ENCODE data around the gene PCDHGA2. TPM values are rescaled to one million over a fixed set of nuclear protein-coding genes. Genes with fewer than 3 reads are reported as not detected.
A peak's percentile ranks its signal among the peaks of the same experiment; 100 is the strongest.

PCDHGA2 gene
- polyA plus RNA-seq, 2 of the 4 experiments (the other 2 are of a cell fraction), result 0.58 to 1.7 TPM

DNA sequence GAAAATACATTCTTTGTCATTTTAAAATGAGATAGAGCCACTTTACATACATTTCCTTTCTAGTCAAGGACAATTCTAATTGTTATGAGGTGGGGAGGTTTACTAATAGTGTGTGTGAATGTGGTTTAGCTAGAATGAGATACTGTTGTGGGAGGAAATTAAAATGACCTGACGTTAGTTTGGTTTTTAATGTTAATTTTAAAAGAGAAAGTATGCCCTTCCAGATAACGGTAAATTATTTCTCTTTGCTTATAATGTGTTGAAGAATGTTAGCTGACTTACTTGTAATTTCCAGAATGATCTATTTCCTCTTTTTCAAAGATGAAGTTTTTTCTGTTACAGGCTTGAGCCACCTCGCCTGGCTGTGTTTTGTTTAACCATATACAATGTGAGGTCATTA is 16.3 kb upstream of the PCDHGA2 start:
- no peak overlapping the region for H3K27ac ChIP-seq
- ChIA-PET POLR2A (no interaction called here), CTCF (interaction anchor here (5.1 kb wide), 1 partner anchor 7 kb away, joined by 45 read pairs; the partner anchor contains the start of gene PCDHGA1)
- ATAC-seq (no peak), FAIRE-seq (no peak), DNase-seq (ENCODE audit: low read depth in 1 of 2, low spot score in 1 of 2) (no peak)
- TF ChIP-seq, protein P1, sequence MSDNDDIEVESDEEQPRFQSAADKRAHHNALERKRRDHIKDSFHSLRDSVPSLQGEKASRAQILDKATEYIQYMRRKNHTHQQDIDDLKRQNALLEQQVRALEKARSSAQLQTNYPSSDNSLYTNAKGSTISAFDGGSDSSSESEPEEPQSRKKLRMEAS (IDR thresholded peaks at IDR 0.05), result no peak
- no peak for TF ChIP-seq RFX5 (IDR thresholded peaks at IDR 0.05)
- no peak for TF ChIP-seq CEBPB (IDR thresholded peaks at IDR 0.05)
- no peak for TF ChIP-seq FOSB (CRISPR knock-in tag; IDR thresholded peaks at IDR 0.05)
- TF ChIP-seq RNF2 (IDR thresholded peaks at IDR 0.05; ENCODE audit: borderline replicate concordance, low read depth), result no peak
- no peak for TF ChIP-seq ZC3H11A (IDR thresholded peaks at IDR 0.05)
- TF ChIP-seq KDM1A (IDR thresholded peaks at IDR 0.05; ENCODE audit: low read depth), result no peak
- no peak for TF ChIP-seq ESRRA (IDR thresholded peaks at IDR 0.05; ENCODE audit: borderline replicate concordance, low read length)
- TF ChIP-seq, protein P2, sequence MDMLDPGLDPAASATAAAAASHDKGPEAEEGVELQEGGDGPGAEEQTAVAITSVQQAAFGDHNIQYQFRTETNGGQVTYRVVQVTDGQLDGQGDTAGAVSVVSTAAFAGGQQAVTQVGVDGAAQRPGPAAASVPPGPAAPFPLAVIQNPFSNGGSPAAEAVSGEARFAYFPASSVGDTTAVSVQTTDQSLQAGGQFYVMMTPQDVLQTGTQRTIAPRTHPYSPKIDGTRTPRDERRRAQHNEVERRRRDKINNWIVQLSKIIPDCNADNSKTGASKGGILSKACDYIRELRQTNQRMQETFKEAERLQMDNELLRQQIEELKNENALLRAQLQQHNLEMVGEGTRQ (IDR thresholded peaks at IDR 0.05), result no peak
- TF ChIP-seq RCOR1 (IDR thresholded peaks at IDR 0.05; ENCODE audit: low read depth, low read length), result no peak
- TF ChIP-seq, protein P3, sequence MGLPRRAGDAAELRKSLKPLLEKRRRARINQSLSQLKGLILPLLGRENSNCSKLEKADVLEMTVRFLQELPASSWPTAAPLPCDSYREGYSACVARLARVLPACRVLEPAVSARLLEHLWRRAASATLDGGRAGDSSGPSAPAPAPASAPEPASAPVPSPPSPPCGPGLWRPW (IDR thresholded peaks at IDR 0.05), result no peak
- TF ChIP-seq, protein P4, sequence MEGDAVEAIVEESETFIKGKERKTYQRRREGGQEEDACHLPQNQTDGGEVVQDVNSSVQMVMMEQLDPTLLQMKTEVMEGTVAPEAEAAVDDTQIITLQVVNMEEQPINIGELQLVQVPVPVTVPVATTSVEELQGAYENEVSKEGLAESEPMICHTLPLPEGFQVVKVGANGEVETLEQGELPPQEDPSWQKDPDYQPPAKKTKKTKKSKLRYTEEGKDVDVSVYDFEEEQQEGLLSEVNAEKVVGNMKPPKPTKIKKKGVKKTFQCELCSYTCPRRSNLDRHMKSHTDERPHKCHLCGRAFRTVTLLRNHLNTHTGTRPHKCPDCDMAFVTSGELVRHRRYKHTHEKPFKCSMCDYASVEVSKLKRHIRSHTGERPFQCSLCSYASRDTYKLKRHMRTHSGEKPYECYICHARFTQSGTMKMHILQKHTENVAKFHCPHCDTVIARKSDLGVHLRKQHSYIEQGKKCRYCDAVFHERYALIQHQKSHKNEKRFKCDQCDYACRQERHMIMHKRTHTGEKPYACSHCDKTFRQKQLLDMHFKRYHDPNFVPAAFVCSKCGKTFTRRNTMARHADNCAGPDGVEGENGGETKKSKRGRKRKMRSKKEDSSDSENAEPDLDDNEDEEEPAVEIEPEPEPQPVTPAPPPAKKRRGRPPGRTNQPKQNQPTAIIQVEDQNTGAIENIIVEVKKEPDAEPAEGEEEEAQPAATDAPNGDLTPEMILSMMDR (IDR thresholded peaks at IDR 0.05), result no peak
- TF ChIP-seq KDM5A (IDR thresholded peaks at IDR 0.05), result no peak
- TF ChIP-seq RARB (CRISPR knock-in tag; IDR thresholded peaks at IDR 0.05), result no peak
- no peak for TF ChIP-seq SMC3 (IDR thresholded peaks at IDR 0.05)
- TF ChIP-seq HOXB13 (CRISPR knock-in tag; IDR thresholded peaks at IDR 0.05; ENCODE audit: low read depth), result no peak
- TF ChIP-seq CHD4 (IDR thresholded peaks at IDR 0.05; ENCODE audit: borderline replicate concordance), result no peak
- no peak for TF ChIP-seq HOXA7 (CRISPR knock-in tag; IDR thresholded peaks at IDR 0.05)
- H3K4me1 ChIP-seq, result no peaks in the 10 kb centered on the region
- H3K4me2 ChIP-seq, result no peak overlapping the region
- WGBS (ENCODE audit: missing lambda C conversion rate), result 71% methylated on average over 3 of the region's 3 CpGs
- H3K9me3 ChIP-seq, result peaks cover 61% of the 10 kb centered on the region
- no peak overlapping the region for H3K4me3 ChIP-seq

DNA sequence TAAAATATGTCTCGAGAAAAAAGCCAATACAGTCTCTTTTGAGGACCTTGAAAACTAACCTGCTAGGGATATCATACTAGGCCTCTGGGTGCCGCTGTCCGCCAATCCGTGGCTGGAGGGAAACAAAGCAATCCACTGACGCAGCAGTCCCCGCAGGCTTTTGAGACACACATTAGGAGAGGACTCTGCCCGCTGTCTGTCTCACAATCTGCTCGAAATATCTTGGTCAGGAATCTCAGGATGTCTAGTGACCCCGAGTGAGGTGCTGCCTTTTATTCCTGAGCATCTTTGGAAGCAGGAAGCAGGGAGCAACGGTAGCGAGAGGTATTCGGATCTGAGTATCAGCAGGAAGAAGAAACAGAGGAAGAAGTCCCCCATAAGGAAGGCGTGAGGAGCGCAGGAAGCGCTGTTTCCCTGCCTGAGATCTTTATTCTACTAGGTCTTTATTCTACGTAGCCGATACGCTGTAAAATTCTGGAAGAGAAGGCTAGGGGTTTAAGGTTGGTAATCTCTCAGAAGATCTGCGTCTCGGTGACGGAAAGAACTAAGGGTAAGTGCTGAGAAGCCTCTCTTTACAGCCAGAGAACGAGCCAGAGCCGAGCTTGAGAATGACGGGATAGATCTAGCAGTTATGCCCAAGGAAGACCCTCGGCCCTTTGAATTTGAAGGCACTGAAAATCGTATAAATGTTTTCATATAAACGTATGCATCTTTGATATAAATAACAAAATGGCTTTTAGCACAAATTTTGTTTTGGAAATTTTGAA is 12.3 kb upstream of the PCDHGA2 start:
- DNase-seq (ENCODE audit: low read depth in 1 of 2, low spot score in 1 of 2), result peak in 1 of 2 experiments; percentile 51

More for the DNA sequence above, 12.3 kb upstream of the PCDHGA2 start:
- FAIRE-seq (no peak), ATAC-seq (peak in 1 of 2 experiments; percentile 75; a peak in 3 of 6 replicates)
- peak overlapping the region; percentile 33; the same call in 2 of the 3 replicates for H3K4me2 ChIP-seq
- H3K4me3 ChIP-seq, result 0 out of 3 replicates have a peak overlapping the region, but pooled peaks have one; percentile 14
- 41% methylated on average over 27 of the region's 27 CpGs for WGBS (ENCODE audit: missing lambda C conversion rate)
- no peaks in the 10 kb centered on the region for H3K4me1 ChIP-seq
- TF ChIP-seq RCOR1 (IDR thresholded peaks at IDR 0.05; ENCODE audit: low read depth, low read length), result no peak
- TF ChIP-seq NFE2L2 (conservative IDR thresholded peaks at IDR 0.05; ENCODE audit: low read length), result no peak
- TF ChIP-seq POLR2AphosphoS2 (conservative IDR thresholded peaks at IDR 0.05; ENCODE audit: low read length), result no peak
- no peak for TF ChIP-seq HDAC2 (IDR thresholded peaks at IDR 0.05)
- no peak for TF ChIP-seq RARB (CRISPR knock-in tag; IDR thresholded peaks at IDR 0.05)
- TF ChIP-seq KDM1A (IDR thresholded peaks at IDR 0.05; ENCODE audit: low read depth), result no peak
- TF ChIP-seq, protein P4 (IDR thresholded peaks at IDR 0.05), result peak; percentile 9; the same call in 1 of the 3 replicates
- 0 out of 5 replicates have a peak, but pooled peaks of 1 of the 2 experiments have one; percentile 25 for TF ChIP-seq RAD21 (conservative IDR thresholded peaks at IDR 0.05 in 1 of 2, IDR thresholded peaks at IDR 0.05 in 1 of 2)
- TF ChIP-seq ESRRA (IDR thresholded peaks at IDR 0.05; ENCODE audit: borderline replicate concordance, low read length), result no peak
- TF ChIP-seq ZC3H11A (IDR thresholded peaks at IDR 0.05), result no peak
- no peak for TF ChIP-seq EHF (CRISPR knock-in tag; IDR thresholded peaks at IDR 0.05)
- H3K27ac ChIP-seq, result no peak overlapping the region
- peaks cover 39% of the 10 kb centered on the region for H3K9me3 ChIP-seq
- ChIA-PET CTCF (interaction anchor here (0.7 to 4.9 kb wide), 9 partner anchors 11 to 316 kb away, joined by 3 to 22 read pairs (median 4); partner anchors contain the start of genes PCDHGA2, PCDHGA4, PCDHGA7 and PCDHGB1), POLR2A (no interaction called here)

Measured in A549 (cell line).